HG03439 (cell line): ENCODE measurements around the gene STMP1.
"Not testable (repeated sequence)": the region's sequence is repeated elsewhere in the genome, so short reads cannot be mapped to it uniquely, and the experiment has no call there.

Experiments used
- ATAC-seq: cut with Tn5 transposase; IDR thresholded peaks from one replicate; pipeline ENCODE4 v1.9.1; 2021; ENCODE audit warnings: mild to moderate bottlenecking, moderate library complexity; ENCODE audit not compliant: unreplicated experiment

STMP1 gene

DNA sequence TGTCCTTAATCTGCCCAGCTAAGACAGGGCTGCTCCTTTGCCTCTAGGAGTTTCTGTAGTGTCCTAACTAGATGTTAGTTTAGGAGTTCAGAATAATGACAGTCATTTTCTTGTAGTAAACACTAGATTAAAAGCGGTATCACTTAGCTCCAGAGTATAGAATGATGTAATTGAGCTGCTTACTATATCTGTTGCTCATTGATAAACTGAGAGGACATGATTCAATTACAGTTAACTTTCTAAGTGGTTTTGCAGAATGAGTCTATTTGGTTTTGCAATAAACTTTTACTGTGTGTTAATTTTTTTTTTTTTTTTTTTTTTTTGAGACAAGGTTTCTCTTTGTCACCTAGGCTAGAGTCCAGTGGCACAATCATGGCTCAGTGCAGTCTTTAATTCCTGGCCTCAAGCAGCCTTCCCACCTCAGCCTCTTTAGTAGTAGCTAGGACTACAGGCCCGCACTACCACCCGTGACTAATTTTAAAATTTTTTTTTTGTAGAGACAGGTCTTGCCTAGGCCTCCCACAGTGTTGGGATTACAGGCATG is 1.8 kb downstream of the STMP1 start:
- ATAC-seq = no peak

DNA sequence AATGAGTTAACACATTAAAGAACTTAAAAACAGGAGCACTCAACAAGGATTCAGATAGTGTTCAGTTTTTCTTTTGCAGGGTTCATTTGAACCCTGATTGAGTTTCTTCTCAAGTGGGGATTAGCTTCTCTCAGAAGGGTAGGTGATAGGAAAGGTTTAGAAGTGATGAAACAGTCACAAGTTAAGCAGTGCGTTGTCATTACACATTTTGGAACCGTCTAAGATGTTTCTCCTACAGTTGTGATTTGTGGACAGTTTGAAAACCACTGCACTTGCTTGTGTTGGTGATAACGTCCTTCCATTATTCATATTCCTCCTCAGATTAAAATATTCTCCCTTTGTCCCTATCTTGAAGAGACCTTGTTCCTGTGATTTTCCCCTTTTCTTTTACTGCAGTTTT is 2.7 kb downstream of the STMP1 start:
- ATAC-seq = no peak

DNA sequence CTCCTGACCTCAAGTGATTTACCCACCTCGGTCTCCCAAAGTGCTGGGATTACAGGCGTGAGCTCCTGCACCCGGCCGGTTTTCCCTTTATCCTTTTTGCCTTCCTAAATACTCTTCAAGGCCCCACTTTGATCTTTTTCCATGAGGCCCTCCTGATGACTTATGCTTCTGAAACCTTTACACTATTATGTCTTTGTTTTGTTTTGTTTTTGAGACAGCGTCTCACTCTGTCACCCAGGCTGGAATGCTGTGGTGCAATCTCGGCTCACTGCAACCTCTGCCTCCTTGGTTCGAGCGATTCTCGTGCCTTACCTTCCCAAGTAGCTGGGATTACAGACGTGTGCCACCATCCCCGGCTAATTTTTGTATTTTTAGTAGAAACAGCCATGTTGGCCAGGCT is 3.8 kb downstream of the STMP1 start:
- no peak for ATAC-seq

DNA sequence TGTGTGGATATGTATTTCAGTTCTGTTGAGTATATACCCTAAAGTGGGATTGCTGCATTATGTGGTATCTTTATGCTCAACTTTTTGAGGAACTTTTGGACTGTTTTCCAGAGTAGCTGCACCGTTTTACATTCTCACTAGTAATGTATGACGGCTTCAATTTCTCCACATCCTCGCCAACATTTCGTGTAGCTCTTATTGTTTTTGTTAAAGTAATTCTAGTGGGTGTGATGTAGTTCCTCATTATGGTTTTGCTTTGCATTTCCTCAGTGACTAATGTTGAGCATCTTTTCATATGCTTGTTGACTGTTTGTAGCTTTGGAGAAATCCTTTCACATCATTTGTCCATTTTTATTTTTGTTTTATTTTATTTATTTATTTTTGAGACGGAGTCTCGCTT is 4.5 kb downstream of the STMP1 start:
- ATAC-seq = no peak

DNA sequence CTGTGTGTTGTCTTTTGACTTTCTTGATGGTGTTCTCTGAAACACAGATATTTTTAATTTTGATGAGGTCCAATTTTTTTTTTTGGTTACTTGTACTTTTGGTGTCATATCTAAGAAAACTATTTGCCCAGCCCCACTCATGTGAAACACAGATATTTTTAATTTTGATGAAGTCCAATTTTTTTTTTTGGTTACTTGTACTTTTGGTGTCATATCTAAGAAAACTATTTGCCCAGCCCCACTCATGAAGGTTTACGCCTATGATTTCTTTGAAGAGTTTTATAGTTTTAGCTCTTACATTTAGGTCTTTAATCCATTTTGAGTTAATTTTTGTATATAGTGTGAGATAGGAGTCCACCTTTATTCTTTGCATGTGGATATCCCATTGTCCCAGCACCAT is 5.3 kb downstream of the STMP1 start:
- not testable (repeated sequence) for ATAC-seq

DNA sequence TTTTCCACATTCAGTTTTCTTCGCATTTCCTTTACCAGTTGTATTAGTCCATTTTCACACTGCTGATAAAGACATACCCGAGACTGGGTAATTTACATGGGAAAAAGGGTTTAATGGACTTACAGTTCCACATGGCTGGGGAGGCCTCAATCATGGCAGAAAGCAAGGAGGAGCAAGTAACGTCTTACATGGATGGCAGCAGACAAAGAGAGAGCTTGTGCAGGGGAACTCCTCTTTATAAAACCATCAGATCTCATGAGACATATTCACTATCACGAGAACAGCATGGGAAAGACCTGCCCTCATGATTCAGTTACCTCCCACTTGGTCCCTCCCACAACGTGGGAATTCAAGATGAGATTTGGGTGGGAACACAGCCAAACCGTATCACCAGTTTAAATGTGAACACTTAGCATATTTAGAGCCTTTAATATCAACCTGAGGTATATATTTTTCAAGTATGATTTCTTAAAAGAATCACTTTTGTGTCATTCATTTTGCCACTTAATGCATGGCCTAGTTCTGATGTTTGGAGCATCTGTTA is 6.6 kb downstream of the STMP1 start:
- ATAC-seq = not testable (repeated sequence)

DNA sequence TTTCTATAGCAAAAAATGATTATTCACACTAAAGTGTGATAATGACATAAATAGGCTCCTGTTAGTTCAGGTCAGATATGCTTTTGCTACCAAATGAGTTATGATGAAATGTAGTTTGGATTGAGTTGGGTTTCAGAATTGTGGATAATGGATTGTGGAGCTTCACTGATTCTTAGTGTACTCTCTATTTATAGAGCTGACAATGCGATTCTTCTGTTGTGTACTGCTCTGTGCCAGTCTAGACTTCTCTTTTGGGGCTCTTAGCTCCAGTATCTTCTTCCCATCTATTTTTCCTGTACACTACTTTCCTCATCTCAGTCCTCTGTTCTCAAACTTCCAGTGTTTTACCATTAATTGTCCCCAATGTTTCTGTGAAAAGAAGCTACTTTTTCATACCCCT is 7.5 kb downstream of the STMP1 start:
- no peak for ATAC-seq

DNA sequence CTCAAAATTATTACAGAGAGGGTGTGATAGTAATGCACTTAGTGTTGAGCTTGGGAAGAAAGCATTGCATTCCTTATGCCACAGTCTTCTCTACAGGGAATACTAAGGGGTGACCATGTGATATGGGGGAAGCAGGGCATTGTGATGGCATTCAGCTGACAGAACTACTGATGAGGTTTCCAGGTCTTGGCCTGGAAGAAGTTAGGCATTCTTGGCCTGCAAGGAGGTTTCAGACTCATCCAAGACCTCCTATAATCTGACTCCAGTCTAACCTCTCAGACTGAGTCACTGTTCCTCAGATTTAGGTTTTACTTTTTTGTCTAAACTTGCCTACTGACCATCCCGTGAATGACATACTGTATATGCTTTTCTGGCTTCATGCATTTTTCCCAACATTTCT is 7.9 kb downstream of the STMP1 start:
- ATAC-seq = no peak

DNA sequence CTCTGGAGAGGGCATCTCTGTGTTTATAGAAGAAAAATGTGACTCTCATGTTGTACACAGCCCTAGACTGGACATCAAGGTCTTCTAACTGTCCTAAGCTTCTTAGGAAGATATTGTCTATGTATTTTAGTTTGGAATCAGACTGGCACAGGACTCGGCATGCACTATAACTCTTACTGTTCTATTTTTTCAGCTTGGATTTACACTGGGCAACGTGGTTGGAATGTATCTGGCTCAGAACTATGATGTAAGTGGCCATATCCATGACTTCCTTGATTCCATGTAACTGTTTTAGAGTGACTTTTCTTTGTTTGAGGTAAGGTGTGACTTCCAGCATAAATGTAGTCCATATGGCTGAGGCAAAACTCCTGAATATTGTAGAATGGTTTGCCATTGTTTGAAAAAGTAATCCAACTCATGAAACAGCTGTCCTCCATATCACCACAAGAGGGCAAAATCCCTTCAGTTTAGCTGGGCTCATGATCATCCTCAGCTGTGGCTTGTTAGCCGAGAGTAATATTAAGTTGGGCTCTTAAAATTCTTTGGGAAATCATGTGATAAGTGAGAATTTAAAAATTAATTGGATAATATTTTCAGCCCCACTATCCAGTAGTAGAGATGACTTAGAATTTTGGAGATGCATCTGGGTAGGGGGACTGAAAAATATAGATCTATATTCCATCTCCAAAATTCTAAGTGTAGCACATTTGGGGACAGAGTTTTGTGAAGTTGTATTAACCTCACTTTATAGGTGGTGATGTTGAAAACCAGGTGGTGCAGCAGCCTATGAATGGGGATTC is 10.4 kb downstream of the STMP1 start:
- ATAC-seq = no peak

DNA sequence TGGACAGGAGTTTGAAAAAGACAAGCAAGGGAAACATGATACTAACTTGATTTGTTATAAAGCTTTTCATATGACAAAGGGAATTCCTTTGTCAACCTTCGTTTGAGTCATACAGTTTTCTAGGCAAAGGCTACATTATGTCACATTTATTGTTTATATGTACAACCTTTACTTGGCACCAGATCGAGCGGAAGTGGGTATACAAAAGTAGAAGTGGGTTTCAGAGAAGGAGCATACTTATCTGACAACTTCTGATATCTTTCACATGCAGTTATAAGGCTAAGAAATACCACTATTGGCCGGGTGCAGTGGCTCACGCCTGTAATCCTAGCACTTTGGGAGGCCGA is 11.0 kb downstream of the STMP1 start:
- ATAC-seq = no peak

DNA sequence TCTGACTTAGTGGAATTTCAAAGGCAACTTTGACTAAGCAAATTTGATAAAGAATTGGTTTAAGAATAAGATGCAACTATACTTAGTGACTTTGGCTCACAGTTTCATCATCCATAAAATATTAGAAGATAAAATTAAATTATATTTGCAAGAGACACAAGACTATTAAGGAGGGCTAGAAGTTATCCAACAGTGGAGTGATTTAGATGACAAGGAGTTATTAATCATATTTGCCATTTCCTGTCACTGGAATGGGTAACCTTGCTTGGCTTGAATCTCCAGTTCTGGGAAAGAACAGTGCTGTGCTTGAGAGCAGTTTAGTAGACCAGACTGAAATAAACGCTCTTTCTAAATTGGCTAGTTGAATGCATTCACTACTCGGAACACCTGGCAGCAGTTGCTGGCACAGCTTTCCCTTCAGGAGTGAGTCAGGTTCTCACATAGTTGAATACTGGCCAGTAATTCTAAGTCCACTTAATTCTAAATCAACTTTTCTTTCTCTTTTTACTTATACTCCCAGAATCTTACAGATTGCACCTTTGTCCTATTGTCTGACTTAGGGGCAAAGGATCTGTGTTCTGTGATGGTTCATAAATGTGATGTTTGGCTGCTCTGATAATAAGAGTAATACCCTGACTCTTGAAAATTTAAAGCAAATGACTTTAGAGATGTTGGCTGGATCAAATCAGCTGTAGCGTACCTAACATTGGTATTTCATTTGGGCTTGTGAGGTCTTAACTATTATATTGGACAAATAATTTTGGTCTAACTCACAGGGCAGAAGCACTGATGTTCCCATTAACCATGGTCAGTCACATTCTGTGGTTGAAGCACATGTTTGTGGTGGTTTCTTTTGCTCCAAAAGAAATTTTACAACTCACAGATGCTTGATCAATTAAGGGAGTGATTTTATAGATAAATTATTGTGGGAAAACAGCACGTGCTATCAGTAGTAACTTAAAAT is 16.6 kb downstream of the STMP1 start:
- ATAC-seq = no peak

DNA sequence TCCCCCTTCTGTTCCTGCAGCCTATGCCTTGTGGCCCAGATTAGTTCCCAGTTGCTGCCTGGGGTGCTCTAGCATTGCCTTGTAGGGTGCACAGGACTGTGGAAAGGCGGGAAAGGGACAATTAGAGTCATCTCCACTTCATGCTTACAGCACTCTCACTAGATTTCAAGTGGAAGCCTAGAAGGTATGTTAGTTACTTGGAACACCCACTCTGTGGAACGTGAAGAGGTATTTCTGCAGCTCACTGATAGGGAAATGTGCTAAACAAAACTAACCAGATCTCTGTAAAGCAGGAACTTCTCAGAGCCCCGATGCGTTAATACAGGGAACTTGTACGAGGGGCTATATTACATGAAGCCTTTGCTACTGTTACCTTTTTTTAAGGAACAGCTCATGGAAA is 19.4 kb downstream of the STMP1 start:
- ATAC-seq = no peak

DNA sequence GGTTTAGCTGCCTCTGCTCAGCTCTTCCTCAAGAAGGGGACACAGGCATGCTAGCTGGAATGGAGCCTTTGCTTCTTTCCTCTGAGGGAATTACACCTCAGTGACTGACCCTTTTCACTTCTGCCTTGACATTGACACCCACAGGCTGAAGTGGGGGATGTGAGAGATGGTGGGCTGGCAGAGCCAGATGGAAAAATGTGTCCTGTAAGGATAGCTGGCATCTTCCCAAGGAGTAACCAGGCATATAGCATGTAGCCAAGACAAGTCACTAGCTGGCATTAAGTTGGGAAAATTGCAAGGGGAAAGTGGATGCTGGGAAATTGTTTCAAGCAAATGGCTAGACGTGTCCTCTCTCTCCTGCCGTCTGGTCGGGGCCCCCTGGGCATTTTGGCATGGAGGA is 19.9 kb downstream of the STMP1 start:
- ATAC-seq = no peak

DNA sequence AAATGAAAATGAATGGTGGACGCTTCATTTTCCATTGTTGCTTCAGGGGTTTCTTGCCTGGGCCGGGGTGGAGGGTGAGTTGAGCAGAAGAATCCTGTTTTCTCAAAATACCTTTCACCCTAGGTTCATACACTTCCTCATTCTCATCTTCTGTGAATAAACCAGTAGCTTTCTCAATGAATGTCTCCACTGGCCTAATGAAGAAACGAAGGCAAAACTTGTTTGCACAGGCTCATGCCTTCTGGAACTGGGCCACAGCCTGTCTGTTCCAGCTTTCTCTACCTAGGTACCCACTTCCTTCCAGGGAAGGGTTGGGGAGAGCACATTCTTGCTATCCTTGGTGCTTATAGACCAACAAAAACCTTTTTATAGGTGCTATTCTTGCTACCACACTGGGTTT is 21.3 kb downstream of the STMP1 start:
- no peak for ATAC-seq

DNA sequence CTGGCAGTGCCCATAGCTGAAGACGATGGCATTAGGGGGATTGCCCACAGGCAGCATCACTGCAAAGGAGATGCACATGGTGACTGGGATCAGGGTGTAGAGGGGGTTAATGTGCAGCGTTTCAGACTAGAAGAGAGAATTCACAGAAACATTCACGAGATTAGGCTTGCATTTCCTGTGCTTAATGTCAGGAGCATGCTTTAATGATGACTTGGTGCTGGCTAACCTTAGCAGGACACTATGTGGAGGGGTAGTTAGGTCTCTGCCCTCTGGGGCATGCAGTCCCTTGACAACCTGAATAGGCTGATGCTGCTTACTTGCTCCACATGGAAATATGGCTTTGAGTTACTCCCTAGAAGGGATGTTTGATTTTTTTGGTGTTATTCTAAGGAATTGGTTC is 21.8 kb downstream of the STMP1 start:
- no peak for ATAC-seq

DNA sequence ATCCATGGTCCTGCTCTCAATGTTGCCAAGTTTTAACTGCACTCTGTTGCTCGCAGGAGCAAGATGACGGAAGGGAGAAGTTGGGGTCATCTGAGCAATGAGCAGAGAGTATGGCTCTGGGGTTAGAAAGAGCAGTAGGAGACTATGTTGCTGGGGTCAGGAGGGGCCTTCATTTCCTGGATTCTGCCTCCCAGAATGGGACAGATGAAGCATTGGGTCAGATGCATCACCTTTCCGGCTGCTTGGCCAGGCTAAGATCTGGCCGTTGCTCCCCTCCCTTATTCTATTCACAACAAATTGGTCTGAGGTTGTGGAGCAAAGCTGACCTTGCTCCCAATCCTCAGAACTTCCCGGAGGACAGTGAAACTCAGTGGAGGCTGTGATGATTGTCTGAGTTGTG is 22.4 kb downstream of the STMP1 start:
- no peak for ATAC-seq

DNA sequence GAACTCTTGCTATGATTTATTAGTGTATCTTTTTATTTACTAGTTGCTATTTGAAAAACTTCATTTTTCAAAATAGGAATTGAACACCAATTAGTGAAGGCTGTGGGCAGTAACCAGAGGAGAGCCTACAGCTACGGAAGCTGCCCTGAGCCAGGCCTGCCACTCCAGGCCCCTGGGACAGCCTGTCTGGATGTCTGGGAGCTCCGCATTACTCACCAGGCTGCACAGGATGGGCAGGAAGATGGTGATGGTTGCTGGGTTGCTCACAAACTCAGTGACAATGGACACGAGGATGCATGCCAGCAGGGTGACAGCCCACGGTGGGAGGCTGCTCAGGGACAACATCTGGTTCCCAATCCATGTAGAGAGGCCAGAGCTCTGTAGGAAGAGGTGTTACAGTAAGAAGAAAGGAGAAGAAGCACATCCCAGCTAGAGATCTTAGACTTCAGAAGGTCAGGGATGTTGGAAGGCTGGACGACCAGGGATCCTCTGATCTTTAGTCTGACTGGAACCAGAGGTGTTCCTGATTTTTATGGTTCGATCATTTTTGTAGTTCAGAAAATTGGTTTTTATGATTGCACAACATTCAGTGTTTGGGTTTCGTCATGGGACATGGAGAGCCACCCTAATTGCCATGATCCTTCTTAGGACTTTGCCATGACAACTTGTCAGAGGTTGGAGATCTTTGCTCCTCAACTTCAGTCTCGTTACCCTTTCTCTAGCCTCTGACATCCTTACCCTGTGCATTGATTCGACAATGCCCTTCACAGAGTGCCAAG is 23.2 kb downstream of the STMP1 start:
- no peak for ATAC-seq

DNA sequence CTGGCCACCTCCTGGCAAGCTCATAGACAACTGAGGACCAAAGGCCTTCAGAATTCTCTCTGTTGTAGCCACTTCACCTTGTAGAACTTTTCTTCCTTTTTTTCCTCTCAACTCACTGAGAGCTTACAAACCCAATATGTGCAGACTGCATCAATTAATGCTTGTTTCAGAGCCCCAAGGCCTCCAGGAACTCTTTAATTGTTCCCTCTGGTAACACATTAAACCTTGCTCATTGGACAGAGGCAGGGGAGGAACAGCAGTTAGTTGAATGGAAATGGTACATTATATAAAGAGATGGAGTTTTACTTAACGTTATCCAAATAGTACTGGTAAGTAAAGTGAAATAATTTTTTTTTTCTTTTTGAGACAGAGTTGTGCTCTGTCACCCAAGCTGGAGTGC is 25.2 kb downstream of the STMP1 start:
- no peak for ATAC-seq

DNA sequence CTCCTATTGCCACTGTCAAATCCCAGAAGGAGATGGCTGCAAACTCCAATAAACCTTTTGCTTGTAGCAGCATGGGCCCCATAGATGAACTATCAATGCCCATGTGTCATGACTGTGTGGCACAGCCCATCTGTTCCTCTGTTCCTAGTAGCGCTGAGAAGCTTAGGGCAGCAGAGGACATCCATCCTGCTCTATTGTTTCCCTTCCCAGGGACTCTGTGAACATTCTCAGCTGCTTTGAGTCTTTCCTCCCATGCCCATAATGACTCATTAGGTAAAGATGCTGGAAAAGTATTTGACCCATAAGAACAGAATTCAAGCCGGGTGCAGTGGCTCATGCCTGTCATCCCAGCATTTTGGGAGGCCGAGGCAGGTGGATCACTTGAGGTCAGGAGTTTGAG is 28.3 kb downstream of the STMP1 start:
- ATAC-seq = no peak

DNA sequence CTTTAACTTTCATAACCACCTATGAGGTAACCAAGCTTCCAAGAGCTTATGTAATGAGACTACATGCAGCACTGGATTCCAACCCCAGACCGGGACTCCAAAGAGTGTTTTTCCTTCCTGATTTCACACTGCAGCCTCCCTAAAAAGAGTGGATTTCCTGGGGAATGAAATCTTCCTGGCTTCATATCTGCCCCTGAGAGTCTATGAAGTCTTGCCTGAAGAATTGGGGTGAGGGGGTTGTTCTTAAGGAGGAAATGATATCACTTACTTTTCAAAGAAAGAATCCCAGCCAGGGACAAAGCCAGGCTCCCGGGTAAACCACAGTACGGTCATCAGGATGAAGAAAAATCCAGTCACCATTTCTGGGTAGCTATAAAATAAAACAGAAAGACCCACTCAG is 29.7 kb downstream of the STMP1 start:
- ATAC-seq = no peak

DNA sequence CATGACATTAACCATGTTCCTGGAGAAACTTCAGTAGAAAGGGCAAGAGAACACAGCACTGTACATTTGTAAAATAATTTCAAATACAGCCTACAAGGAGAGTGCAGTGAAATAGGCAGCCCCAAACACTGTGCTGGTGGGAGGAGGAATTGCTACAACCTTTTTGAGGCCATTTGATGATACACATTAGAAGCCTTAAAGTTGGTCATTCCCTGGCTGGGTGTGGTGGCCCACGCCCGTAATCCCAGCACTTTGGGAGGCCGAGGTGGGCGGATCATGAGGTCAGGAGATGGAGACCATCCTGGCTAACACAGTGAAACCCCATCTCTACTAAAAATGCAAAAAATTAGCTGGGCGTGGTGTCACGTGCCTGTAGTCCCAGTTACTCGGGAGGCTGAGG is 30.3 kb downstream of the STMP1 start:
- not testable (repeated sequence) for ATAC-seq
